Neuronal stem cell (in vitro differentiated cells): ENCODE measurements around the gene PIGX.

Source experiments
- DNase-seq: peaks from one replicate; pipeline ENCODE4 v3.0.0-alpha.2; 2013; ENCODE audit warnings: low spot score
- H2AFZ ChIP-seq: one replicate; pipeline ENCODE4 v1.6.1; 2013; ENCODE audit warnings: mild to moderate bottlenecking, low read length, inconsistent platforms
- H2AK5ac ChIP-seq: 2 replicates; pipeline ENCODE4 v1.6.1; 2013; ENCODE audit warnings: low read depth, mild to moderate bottlenecking, inconsistent platforms, low read length, moderate library complexity, mixed read lengths
- H2BK120ac ChIP-seq: 2 replicates; pipeline ENCODE4 v1.6.1; 2013; ENCODE audit warnings: low read depth, mild to moderate bottlenecking, inconsistent platforms, low read length, moderate library complexity, mixed read lengths
- H2BK12ac ChIP-seq: one replicate; pipeline ENCODE4 v1.6.1; 2013; ENCODE audit warnings: low read length, inconsistent platforms
- H2BK15ac ChIP-seq: 2 replicates; pipeline ENCODE4 v1.6.1; 2013; ENCODE audit warnings: mild to moderate bottlenecking, low read length, inconsistent platforms, mixed read lengths
- H2BK5ac ChIP-seq: one replicate; pipeline ENCODE4 v1.6.1; 2013; ENCODE audit warnings: inconsistent platforms, mild to moderate bottlenecking, low read length, moderate library complexity
- H3K14ac ChIP-seq: one replicate; pipeline ENCODE4 v1.6.1; 2013; ENCODE audit warnings: low read length, inconsistent platforms
- H3K18ac ChIP-seq: 2 replicates; pipeline ENCODE4 v1.6.1; 2013; ENCODE audit warnings: low read length, inconsistent platforms
- H3K23ac ChIP-seq: 2 replicates; pipeline ENCODE4 v1.6.1; 2013; ENCODE audit warnings: low read depth, mild to moderate bottlenecking, mixed read lengths, low read length, inconsistent platforms; ENCODE audit not compliant: poor library complexity
- H3K27ac ChIP-seq: replicated peaks from 3 replicates; pipeline ENCODE4 v1.5.1; 2013; ENCODE audit warnings: low read length, inconsistent platforms
- H3K27me3 ChIP-seq, 3 experiments: 2 replicates each; pipeline ENCODE4 v1.6.1; 2013; ENCODE audit warnings: low read length in 3 of 3, mild to moderate bottlenecking in 2 of 3, inconsistent platforms in 1 of 3, low read depth in 1 of 3, mixed read lengths in 1 of 3, moderate library complexity in 1 of 3; ENCODE audit not compliant: control insufficient read depth in 3 of 3, insufficient read depth in 3 of 3
- H3K36me3 ChIP-seq, 2 donors: replicated peaks in 1 of 2; 2 replicates each; pipeline ENCODE4 v1.6.1; 2013; ENCODE audit warnings: low read length in 2 of 2; ENCODE audit not compliant: control insufficient read depth in 2 of 2, insufficient read depth in 2 of 2
- H3K4ac ChIP-seq: 2 replicates; pipeline ENCODE4 v1.6.1; 2013; ENCODE audit warnings: inconsistent platforms, mild to moderate bottlenecking, low read length, moderate library complexity
- H3K4me1 ChIP-seq, 2 donors: 1 replicate in 1 of 2; 2 replicates in 1 of 2; pipeline ENCODE4 v1.6.1; 2013; ENCODE audit warnings: low read length in 2 of 2, low read depth in 1 of 2; ENCODE audit not compliant: control insufficient read depth in 2 of 2, insufficient read depth in 1 of 2
- H3K4me2 ChIP-seq: one replicate; pipeline ENCODE4 v1.6.1; 2013; ENCODE audit warnings: mild to moderate bottlenecking, low read length, inconsistent platforms; ENCODE audit not compliant: insufficient read depth, poor library complexity, severe bottlenecking
- H3K4me3 ChIP-seq, 2 donors: 2 replicates each; pipeline ENCODE4 v1.5.1; 2013; ENCODE audit warnings: low read length in 2 of 2, mild to moderate bottlenecking in 2 of 2, inconsistent platforms in 1 of 2, moderate library complexity in 1 of 2
- H3K79me1 ChIP-seq: one replicate; pipeline ENCODE4 v1.6.1; 2013; ENCODE audit warnings: low read depth, mild to moderate bottlenecking, inconsistent platforms, low read length, moderate library complexity
- H3K9ac ChIP-seq: one replicate; pipeline ENCODE4 v1.6.1; 2013; ENCODE audit warnings: mild to moderate bottlenecking, low read depth, low read length, inconsistent platforms; ENCODE audit not compliant: poor library complexity
- H3K9me3 ChIP-seq, 2 donors: replicated peaks in 1 of 2; 2 replicates each; pipeline versions ENCODE3 to v1.6.1; 2013; ENCODE audit warnings: low read length in 2 of 2, mild to moderate bottlenecking in 2 of 2, inconsistent platforms in 1 of 2, low read depth in 1 of 2, mixed read lengths in 1 of 2, moderate library complexity in 1 of 2; ENCODE audit not compliant: control insufficient read depth in 2 of 2, insufficient read depth in 1 of 2
- H4K8ac ChIP-seq: one replicate; pipeline ENCODE4 v1.6.1; 2013; ENCODE audit warnings: low read depth, mild to moderate bottlenecking, inconsistent platforms, low read length, moderate library complexity
- H4K91ac ChIP-seq: one replicate; pipeline ENCODE4 v1.6.1; 2013; ENCODE audit warnings: low read length, low read depth, mild to moderate bottlenecking, inconsistent platforms; ENCODE audit not compliant: poor library complexity
- WGBS, 2 donors: extraction: QIAGEN DNeasy Blood & Tissue Kit; methylation state at CpG; one replicate each; pipeline ENCODE4 v1.1.7; 2013; ENCODE audit warnings: missing lambda C conversion rate in 2 of 2, mixed read lengths in 1 of 2; ENCODE audit not compliant: insufficient read length in 2 of 2, insufficient replicate concordance in 1 of 2; ENCODE audit errors: extremely low coverage in 2 of 2; 5-methylcytosine and 5-hydroxymethylcytosine counted together

PIGX gene

GRCh38 chr3:196753201-196753600 lies 41.0 kb downstream of the PIGX start:
- Histone ChIP-seq H3K18ac (no peak overlapping the region), H3K9me3 (peaks cover 10 to 46% of the 10 kb centered on the region in 2 donors)
- no CpG with 5 or more reads among the region's 8 CpGs for WGBS, 2 donors

GRCh38 chr3:196754091-196754981 lies 42.2 kb downstream of the PIGX start:
- Histone ChIP-seq H2BK120ac (no peak overlapping the region), H3K4me3 (no peak overlapping the region), H4K91ac (no peak overlapping the region), H3K27me3 (no peaks in the 10 kb centered on the region), H2BK5ac (no peak overlapping the region), H2BK12ac (no peak overlapping the region), H3K14ac (no peak overlapping the region), H2BK15ac (no peak overlapping the region), H3K18ac (no peak overlapping the region), H3K4me2 (no peak overlapping the region), H2AFZ (no peak overlapping the region), H3K36me3 (peaks cover 9 to 60% of the 10 kb centered on the region in 2 donors), H3K9ac (no peak overlapping the region), H3K79me1 (peaks cover 3% of the 10 kb centered on the region), H3K23ac (no peak overlapping the region), H3K27ac (no peak overlapping the region), H2AK5ac (no peak overlapping the region), H3K4ac (no peak overlapping the region), H3K4me1 (no peaks in the 10 kb centered on the region), H4K8ac (no peak overlapping the region), H3K9me3 (peaks cover 10 to 42% of the 10 kb centered on the region in 2 donors)
- no peak for DNase-seq
- WGBS, 2 donors = no CpG with 5 or more reads among the region's 9 CpGs

More at GRCh38 chr3:196753201-196753600, 41.0 kb downstream of the PIGX start:
- no peak overlapping the region for H4K91ac ChIP-seq
- H3K27ac ChIP-seq = no peak overlapping the region
- no peak for DNase-seq
- H3K9ac ChIP-seq = no peak overlapping the region
- no peak overlapping the region for H2AK5ac ChIP-seq
- peaks cover 5% of the 10 kb centered on the region for H3K79me1 ChIP-seq
- no peak overlapping the region for H3K14ac ChIP-seq
- H2BK15ac ChIP-seq = no peak overlapping the region
- H2BK120ac ChIP-seq = no peak overlapping the region
- no peak overlapping the region for H4K8ac ChIP-seq
- H2AFZ ChIP-seq = no peak overlapping the region
- H3K36me3 ChIP-seq = peaks cover 6 to 71% of the 10 kb centered on the region in 2 donors
- no peak overlapping the region for H3K4me3 ChIP-seq
- H3K4me1 ChIP-seq = no peaks in the 10 kb centered on the region
- no peaks in the 10 kb centered on the region for H3K27me3 ChIP-seq
- H3K4ac ChIP-seq = no peak overlapping the region
- H3K4me2 ChIP-seq = no peak overlapping the region
- H2BK5ac ChIP-seq = no peak overlapping the region
- H3K23ac ChIP-seq = no peak overlapping the region
- H2BK12ac ChIP-seq = no peak overlapping the region

GRCh38 chr3:196756732-196757131 lies 44.6 kb downstream of the PIGX start:
- Histone ChIP-seq H3K4me1 (no peaks in the 10 kb centered on the region), H3K4me2 (no peak overlapping the region), H4K8ac (no peak overlapping the region), H3K4ac (no peak overlapping the region), H3K23ac (no peak overlapping the region), H3K79me1 (peaks cover 2% of the 10 kb centered on the region), H3K27me3 (no peaks in the 10 kb centered on the region), H3K9ac (no peak overlapping the region), H4K91ac (no peak overlapping the region), H3K14ac (no peak overlapping the region), H3K27ac (no peak overlapping the region), H3K4me3 (no peak overlapping the region), H2BK5ac (no peak overlapping the region), H2BK12ac (no peak overlapping the region), H2AFZ (no peak overlapping the region), H2BK15ac (no peak overlapping the region), H3K36me3 (peaks cover 15 to 48% of the 10 kb centered on the region in 2 donors), H2AK5ac (no peak overlapping the region), H2BK120ac (no peak overlapping the region), H3K9me3 (peaks cover 18 to 53% of the 10 kb centered on the region in 2 donors), H3K18ac (no peak overlapping the region)
- no peak for DNase-seq
- WGBS, 2 donors = no CpG with 5 or more reads among the region's 4 CpGs

- Histone ChIP-seq H3K27me3 (no peaks in the 10 kb centered on the region), H3K36me3 (peaks cover 15 to 37% of the 10 kb centered on the region in 2 donors), H3K9ac (no peak overlapping the region), H2BK12ac (no peak overlapping the region), H4K8ac (no peak overlapping the region), H3K79me1 (peaks cover 2% of the 10 kb centered on the region), H4K91ac (no peak overlapping the region), H3K4ac (no peak overlapping the region), H2BK5ac (no peak overlapping the region), H3K9me3 (peaks cover 19 to 51% of the 10 kb centered on the region in 2 donors), H2BK120ac (no peak overlapping the region), H2AFZ (no peak overlapping the region), H3K4me1 (no peaks in the 10 kb centered on the region), H3K18ac (no peak overlapping the region), H3K4me2 (no peak overlapping the region), H3K14ac (no peak overlapping the region), H3K23ac (no peak overlapping the region), H2BK15ac (no peak overlapping the region), H2AK5ac (no peak overlapping the region), H3K27ac (no peak overlapping the region), H3K4me3 (no peak overlapping the region)
- no peak for DNase-seq
- WGBS, 2 donors = no CpG with 5 or more reads among the region's 9 CpGs
These were observed 45.9 kb downstream of the PIGX start for GRCh38 chr3:196757876-196758739.
